Omental fat pad (tissue), 4 donors: ENCODE results near the gene TSPAN7. TPM values are rescaled to one million over a fixed set of nuclear protein-coding genes. Genes with fewer than 3 reads are reported as not detected.

Experiments used
- ATAC-seq: fragments of 150-250 bp; one replicate; pipeline ENCODE4 v1.9.1; 2016; ENCODE audit warnings: mild to moderate bottlenecking, moderate library complexity; ENCODE audit not compliant: low FRiP score
- DNase-seq: peaks from one replicate; pipeline ENCODE4 v3.0.0-alpha.2; 2019; ENCODE audit warnings: low spot score
- small RNA-seq: library from RNA; depleted of rRNA; stranded (forward); fragments of <200 nt; gene quantifications from one replicate; pipeline ENCODE3, GENCODE V24; 2016
- total RNA-seq, 4 donors: library from RNA; depleted of rRNA; stranded (reverse); fragments of >200 nt; gene quantifications; one replicate each; pipeline ENCODE4 v1.1.0, GENCODE V29; 2016
- TF ChIP-seq, protein P1 (sequence below), 3 donors: fragments of 450-650 bp; IDR thresholded peaks; one replicate each; pipeline ENCODE4 v1.5.1; 2016 to 2017; ENCODE audit warnings: antibody characterized with exemption in 3 of 3, mild to moderate bottlenecking in 3 of 3, moderate library complexity in 2 of 3

TSPAN7 gene
- total RNA-seq, 4 donors from 2014 or later, result 18.7 to 61.2 (median 40.8) TPM

DNA sequence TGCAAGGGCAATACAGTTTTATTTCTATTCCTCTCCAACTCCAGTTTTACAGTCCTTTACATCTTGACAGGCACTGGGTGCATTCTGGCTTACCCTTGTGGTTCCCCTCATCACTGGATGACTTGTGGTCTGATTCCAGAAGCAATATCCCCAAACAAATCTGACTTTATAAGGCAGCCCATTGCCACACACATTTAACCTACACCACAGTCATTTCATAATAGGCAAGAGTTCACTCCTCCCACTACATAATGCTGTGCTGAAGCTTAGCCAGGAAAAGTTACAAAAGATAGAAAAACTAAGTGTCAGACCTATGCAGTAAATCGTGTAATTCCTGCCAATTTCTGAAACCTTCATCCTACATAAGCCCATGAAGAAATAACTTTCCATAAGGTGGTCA is 157.0 kb downstream of the TSPAN7 start:
- DNase-seq, result no peak
- TF ChIP-seq, protein P1, sequence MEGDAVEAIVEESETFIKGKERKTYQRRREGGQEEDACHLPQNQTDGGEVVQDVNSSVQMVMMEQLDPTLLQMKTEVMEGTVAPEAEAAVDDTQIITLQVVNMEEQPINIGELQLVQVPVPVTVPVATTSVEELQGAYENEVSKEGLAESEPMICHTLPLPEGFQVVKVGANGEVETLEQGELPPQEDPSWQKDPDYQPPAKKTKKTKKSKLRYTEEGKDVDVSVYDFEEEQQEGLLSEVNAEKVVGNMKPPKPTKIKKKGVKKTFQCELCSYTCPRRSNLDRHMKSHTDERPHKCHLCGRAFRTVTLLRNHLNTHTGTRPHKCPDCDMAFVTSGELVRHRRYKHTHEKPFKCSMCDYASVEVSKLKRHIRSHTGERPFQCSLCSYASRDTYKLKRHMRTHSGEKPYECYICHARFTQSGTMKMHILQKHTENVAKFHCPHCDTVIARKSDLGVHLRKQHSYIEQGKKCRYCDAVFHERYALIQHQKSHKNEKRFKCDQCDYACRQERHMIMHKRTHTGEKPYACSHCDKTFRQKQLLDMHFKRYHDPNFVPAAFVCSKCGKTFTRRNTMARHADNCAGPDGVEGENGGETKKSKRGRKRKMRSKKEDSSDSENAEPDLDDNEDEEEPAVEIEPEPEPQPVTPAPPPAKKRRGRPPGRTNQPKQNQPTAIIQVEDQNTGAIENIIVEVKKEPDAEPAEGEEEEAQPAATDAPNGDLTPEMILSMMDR (IDR thresholded peaks at IDR 0.05), result no peak
- no peak for ATAC-seq

DNA sequence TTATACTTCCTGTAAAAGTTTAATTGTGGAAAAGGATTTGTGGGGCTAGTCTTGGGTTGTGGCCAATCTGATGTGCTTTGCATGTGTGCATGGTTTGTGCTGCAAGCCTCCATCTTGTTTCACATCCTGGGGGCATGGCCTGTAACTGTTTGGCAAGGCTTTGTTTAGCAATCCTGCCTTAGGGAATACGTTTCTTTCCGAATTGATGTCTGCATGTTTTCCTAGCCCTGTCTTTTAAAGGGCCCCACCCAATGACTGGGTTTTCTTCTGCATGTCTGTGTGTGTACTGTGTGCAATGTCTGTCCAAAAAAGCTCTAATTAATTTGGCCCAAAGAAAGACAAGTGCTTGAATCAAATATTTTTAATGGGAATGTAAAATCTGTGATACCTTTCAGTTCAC is 165.3 kb downstream of the TSPAN7 start:
- ATAC-seq, result no peak
- DNase-seq, result no peak
- TF ChIP-seq, protein P1 (IDR thresholded peaks at IDR 0.05), result no peak

DNA sequence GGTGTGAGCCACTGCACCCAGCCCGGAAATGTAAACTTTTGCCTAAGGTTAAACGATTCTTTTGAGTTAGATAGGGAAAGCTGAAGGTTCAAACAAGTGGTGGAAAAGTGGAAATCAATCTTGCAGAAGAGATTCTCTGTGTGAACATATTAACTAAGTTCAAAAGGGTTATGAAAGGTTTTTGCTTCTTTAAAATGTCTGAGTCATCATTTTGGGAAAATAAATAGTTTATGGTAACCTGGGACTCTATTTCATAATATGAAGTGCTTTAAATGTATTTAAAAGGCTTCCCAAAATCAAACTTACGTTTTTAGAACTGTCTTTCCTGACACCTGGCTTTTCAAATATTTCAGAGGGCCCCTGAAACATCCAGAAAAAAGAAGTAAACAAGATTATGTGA is 166.3 kb downstream of the TSPAN7 start:
- TF ChIP-seq, protein P1 (IDR thresholded peaks at IDR 0.05), result no peak
- DNase-seq (no peak), ATAC-seq (no peak)

DNA sequence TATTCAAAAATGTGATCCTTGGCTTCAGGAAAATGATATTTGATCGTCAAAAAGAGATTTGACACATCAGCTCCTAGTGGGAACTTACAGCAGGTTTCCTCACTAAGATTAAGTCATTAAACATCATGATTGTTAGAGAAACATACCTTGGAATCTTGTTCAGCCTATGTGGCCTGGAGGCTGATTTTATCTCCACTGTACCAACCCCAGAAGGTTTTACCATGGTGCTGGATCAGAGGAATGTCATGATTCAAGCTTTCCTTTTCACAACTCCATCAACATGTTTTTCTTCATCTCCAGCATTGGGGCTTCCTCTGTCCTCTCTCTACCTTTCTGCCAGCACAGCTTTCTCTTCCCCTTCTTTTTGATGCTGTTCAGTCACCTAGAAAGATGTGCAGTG is 171.5 kb downstream of the TSPAN7 start:
- no peak for DNase-seq
- ATAC-seq, result no peak

More for the DNA sequence above, 171.5 kb downstream of the TSPAN7 start:
- TF ChIP-seq, protein P1 (IDR thresholded peaks at IDR 0.05), result no peak

Small RNA genes lying within 50 kb of the gene (small RNA-seq; reads per million reads assigned to genes)
- gene RNU7-7P, result not detected

Other genes starting within 250 kb of the TSPAN7 start
- gene RPGR, start 234.0 kb upstream of the TSPAN7 start, total RNA-seq, result 10 to 100 TPM; 19.9 to 67.3 (median 41.3) TPM
- 1 to 10 TPM in 3 of 4 donors, under 1 TPM in 1; 0.36 to 9.8 (median 1.4) TPM for gene OTC, start 208.9 kb upstream of the TSPAN7 start, total RNA-seq
- 10 to 100 TPM; 30.4 to 52.2 (median 37.6) TPM for gene MID1IP1, start 239.9 kb downstream of the TSPAN7 start, total RNA-seq